GM19395 (cell line): ENCODE data around the gene EWSR1.
A peak's percentile ranks its signal among the peaks of the same experiment; 100 is the strongest.

ENCODE experiments used
- ATAC-seq: cut with Tn5 transposase; IDR thresholded peaks from one replicate; pipeline ENCODE4 v1.9.1; 2021; ENCODE audit warnings: mild to moderate bottlenecking, moderate library complexity; ENCODE audit not compliant: unreplicated experiment

Gene EWSR1

GRCh38 chr22:29267462-29267857 lies 608 bp upstream of the EWSR1 start:
- ATAC-seq: peak; percentile 35

- peak; percentile 25 for ATAC-seq
Measured at GRCh38 chr22:29268511-29269229, 602 bp downstream of the EWSR1 start.

GRCh38 chr22:29269230-29269604 lies 1.1 kb downstream of the EWSR1 start:
- no peak for ATAC-seq

GRCh38 chr22:29269731-29270474 lies 1.8 kb downstream of the EWSR1 start:
- no peak for ATAC-seq

- ATAC-seq: no peak
Measured at GRCh38 chr22:29270475-29271271, 2.6 kb downstream of the EWSR1 start.

- no peak for ATAC-seq
Measured at GRCh38 chr22:29272624-29273023, 4.6 kb downstream of the EWSR1 start.

- no peak for ATAC-seq
Measured at GRCh38 chr22:29275167-29275566, 7.1 kb downstream of the EWSR1 start.

GRCh38 chr22:29275819-29276565 lies 7.9 kb downstream of the EWSR1 start:
- no peak for ATAC-seq

- no peak for ATAC-seq
Measured at GRCh38 chr22:29277927-29278326, 9.9 kb downstream of the EWSR1 start.

GRCh38 chr22:29284196-29284595 lies 16.1 kb downstream of the EWSR1 start:
- no peak for ATAC-seq

- no peak for ATAC-seq
Measured at GRCh38 chr22:29288837-29289236, 20.8 kb downstream of the EWSR1 start.

GRCh38 chr22:29290061-29290460 lies 22.0 kb downstream of the EWSR1 start:
- ATAC-seq: no peak

- no peak for ATAC-seq
Measured at GRCh38 chr22:29291215-29291614, 23.1 kb downstream of the EWSR1 start.

- no peak for ATAC-seq
Measured at GRCh38 chr22:29292379-29292778, 24.3 kb downstream of the EWSR1 start.

- ATAC-seq: no peak
Measured at GRCh38 chr22:29298641-29299040, 30.6 kb downstream of the EWSR1 start.

GRCh38 chr22:29299136-29299900 lies 31.2 kb downstream of the EWSR1 start:
- ATAC-seq: no peak

GRCh38 chr22:29300467-29300806 lies 32.4 kb downstream of the EWSR1 start:
- no peak for ATAC-seq

- no peak for ATAC-seq
Measured at GRCh38 chr22:29300807-29301601, 32.9 kb downstream of the EWSR1 start.

GRCh38 chr22:29301716-29302401 lies 33.8 kb downstream of the EWSR1 start:
- ATAC-seq: no peak
